ENCODE measurements around the gene RAB3GAP2.
"Not testable (repeated sequence)": the region's sequence is repeated elsewhere in the genome, so short reads cannot be mapped to it uniquely, and the experiment has no call there.

The RAB3GAP2 gene

GRCh38 chr1:220281159-220281574 is 8.9 kb upstream of the RAB3GAP2 start:
- FAIRE-seq = no peak

DNA sequence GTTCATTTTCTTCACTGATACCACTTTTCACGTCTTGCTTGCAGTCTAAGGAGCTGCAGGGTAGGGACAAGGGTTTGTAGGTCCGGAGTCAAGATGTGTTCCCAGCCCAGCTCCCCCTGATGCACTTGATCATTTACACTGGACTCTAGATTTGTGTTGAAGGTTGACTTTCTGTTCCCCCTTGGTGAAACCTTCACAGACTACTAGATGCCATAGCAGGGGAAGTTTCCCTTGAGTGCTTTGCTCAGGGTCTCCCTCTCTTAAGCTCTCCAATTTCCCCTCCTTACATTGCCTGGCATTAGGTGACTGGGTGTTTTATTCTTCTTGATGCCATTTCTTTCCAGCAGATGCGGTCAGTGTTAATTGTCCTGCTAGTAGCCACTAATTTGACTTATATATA is 8.0 kb upstream of the RAB3GAP2 start:
- no peak for FAIRE-seq

- FAIRE-seq = no peak
Measured at GRCh38 chr1:220278991-220279390, 6.7 kb upstream of the RAB3GAP2 start.

DNA sequence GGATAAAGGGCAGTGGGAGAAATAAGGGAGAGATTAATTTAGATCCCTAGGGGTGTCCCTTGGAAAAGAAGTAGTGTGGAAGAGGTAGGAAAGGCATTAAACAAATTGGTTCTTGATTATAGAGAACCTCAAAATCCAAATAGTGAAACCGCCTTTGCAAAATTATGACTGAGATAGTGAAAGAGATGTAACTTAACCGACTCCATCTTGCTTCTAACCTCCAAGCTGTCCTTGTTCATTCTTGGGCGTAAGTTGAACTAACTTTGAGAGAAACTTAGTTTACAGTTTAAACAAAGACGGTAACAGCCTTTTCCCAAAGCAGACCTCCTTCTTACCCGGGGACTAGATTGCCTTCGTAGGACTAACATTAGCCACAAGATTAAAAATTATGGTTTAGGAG is 3.2 kb upstream of the RAB3GAP2 start:
- FAIRE-seq = no peak

GRCh38 chr1:220274251-220274855 is 2.1 kb upstream of the RAB3GAP2 start:
- FAIRE-seq = no peak

- FAIRE-seq = no peak
Measured at GRCh38 chr1:220272841-220273090, 513 bp upstream of the RAB3GAP2 start.

- no peak for FAIRE-seq
Measured at GRCh38 chr1:220271706-220272046, 577 bp downstream of the RAB3GAP2 start.

- FAIRE-seq = no peak
Measured at GRCh38 chr1:220269036-220269435, 3.2 kb downstream of the RAB3GAP2 start.

DNA sequence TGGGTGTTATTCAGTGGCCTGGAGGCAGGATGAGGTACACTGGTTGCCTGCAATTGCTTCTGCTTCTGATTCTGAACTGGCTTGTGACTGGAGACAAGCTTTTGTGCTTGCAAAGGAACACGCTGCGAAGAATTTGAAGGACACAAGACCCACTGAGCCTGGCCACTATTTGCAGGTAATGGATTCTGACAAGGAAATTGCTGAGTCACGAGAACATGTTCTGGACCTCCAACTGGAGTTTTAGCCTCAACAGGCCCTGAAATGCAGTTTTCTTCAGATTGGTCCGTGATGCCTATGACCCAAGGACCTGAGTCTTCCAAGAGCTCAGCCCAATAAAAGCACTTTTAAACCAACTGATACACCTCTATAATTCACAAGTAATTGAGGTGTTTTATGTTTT is 4.6 kb downstream of the RAB3GAP2 start:
- no peak for FAIRE-seq

GRCh38 chr1:220260228-220260627 is 12.0 kb downstream of the RAB3GAP2 start:
- FAIRE-seq = not testable (repeated sequence)

GRCh38 chr1:220259756-220260155 is 12.5 kb downstream of the RAB3GAP2 start:
- FAIRE-seq = not testable (repeated sequence)

- FAIRE-seq = not testable (repeated sequence)
Measured at GRCh38 chr1:220256194-220256593, 16.1 kb downstream of the RAB3GAP2 start.

- no peak for FAIRE-seq
Measured at GRCh38 chr1:220255204-220255603, 17.0 kb downstream of the RAB3GAP2 start.

GRCh38 chr1:220253290-220253689 is 19.0 kb downstream of the RAB3GAP2 start:
- not testable (repeated sequence) for FAIRE-seq

- no peak for FAIRE-seq
Measured at GRCh38 chr1:220251272-220251671, 21.0 kb downstream of the RAB3GAP2 start.

DNA sequence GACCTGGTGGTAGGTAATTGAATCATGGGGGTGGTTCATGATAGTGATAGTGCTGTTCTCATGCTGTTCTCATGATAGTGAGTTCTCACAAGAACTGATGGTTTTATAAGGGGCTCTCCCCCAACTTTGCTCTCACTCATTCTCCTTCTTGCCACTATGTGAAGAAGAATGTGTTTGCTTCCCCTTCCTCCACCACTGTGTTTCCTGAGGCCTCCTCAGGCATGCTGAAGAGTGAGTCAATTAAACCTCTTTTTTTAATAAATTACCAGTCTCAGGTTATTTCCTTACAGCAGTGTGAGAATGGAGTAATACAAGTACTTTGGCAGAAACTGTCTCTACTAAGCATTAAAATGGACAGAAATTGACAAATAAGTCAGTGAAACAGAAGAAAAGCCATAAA is 21.6 kb downstream of the RAB3GAP2 start:
- FAIRE-seq = no peak

DNA sequence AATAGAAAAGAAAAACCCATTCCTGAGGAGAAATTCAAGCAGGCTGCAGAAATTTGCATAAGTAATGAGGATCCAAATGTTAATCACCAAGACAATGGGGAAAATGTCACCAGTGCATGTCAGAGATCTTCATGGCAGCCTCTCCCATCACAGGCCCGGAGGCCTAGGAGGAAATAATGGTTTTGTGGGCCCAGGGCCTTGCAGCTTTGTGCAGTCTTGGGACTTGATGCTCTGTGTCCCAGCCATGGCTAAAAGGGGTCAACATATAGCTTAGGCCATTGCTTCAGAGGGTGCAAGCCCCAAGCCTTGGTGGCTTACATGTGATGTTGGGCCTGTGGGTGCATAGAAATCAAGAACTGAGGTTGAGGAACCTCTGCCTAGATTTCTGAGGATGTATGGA is 22.7 kb downstream of the RAB3GAP2 start:
- FAIRE-seq = no peak

- FAIRE-seq = not testable (repeated sequence)
Measured at GRCh38 chr1:220248715-220249265, 23.5 kb downstream of the RAB3GAP2 start.

DNA sequence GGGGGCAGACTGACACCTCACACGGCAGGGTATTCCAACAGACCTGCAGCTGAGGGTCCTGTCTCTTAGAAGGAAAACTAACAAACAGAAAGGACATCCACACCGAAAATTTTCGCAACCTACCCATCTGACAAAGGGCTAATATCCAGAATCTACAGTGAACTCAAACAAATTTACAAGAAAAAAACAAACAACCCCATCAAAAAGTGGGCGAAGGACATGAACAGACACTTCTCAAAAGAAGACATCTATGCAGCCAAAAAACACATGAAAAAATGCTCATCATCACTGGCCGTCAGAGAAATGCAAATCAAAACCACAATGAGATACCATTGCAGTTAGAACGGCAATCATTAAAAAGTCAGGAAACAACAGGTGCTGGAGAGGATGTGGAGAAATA is 26.4 kb downstream of the RAB3GAP2 start:
- not testable (repeated sequence) for FAIRE-seq

DNA sequence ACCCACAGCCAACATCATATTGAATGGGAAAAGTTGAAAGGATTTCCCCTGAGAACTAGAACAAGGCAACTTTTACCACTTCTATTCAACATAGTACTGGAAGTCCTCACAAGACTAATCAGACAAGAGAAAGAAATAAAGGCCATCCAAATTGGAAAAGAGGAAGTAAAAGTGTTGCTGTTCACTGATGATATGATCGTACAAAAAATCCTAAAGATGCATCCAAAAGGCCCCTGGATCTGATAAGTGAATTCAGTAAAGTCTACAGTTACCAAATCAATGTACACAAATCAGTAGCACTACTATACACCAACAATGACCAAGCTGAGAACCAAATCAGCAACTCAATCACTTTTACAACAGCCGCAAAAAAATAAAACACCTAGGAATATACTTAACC is 28.3 kb downstream of the RAB3GAP2 start:
- no peak for FAIRE-seq

GRCh38 chr1:220241072-220241663 is 31.1 kb downstream of the RAB3GAP2 start:
- no peak for FAIRE-seq

GRCh38 chr1:220239966-220240365 is 32.3 kb downstream of the RAB3GAP2 start:
- no peak for FAIRE-seq

GRCh38 chr1:220239213-220239612 is 33.0 kb downstream of the RAB3GAP2 start:
- no peak for FAIRE-seq

GRCh38 chr1:220236278-220236677 is 36.0 kb downstream of the RAB3GAP2 start:
- not testable (repeated sequence) for FAIRE-seq

DNA sequence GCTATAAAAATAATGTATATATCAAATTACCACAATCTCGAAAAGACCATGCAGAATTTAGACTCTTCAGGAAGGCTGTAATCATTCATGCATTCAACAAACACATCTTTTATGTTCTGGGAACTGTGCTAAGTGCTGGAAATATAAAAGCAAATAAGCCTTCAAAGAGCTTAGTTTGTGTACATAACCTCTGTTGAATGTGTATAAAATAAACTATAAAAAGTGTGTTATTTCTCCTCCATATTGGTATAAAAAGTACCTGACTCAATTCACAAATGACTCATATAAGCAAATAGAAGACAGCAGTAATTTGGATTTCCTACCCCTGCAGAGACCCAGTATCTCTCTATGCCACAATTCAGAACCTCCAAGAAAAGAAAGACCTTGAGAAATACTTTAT is 36.8 kb downstream of the RAB3GAP2 start:
- FAIRE-seq = no peak

Measured in endometrium (tissue), 2 donors.